ENCODE results near the gene MAS1L. TPM values are rescaled to one million over a fixed set of nuclear protein-coding genes. Genes with fewer than 3 reads are reported as not detected.

MAS1L gene
- total RNA-seq, 1 experiment from 2014 or later: not detected

DNA sequence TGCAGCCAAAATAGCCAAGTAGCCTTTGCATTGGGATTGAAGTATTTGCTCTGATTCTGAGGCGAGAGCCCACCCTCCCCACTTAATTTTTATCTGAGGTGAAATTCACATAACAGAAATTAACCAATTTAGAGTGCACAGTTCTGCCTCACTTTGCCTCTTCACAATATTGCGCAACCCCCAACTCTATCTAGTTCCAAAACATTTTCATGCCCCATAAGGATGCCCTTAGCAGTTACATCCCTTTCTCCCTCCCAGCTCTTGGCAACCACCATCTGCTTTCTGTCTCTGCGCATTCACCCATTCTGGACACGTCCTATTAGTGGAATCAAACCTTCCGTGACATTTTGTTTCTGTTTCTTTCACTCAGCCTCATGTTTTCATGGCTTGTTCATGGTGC lies 9.0 kb downstream of the MAS1L start:
- ChIA-PET POLR2A (no interaction called here), RAD21 (ENCODE audit: low non-redundant PET in 1 of 2, low total read pairs in 2 of 2, uncharacterized antibody in 2 of 2, unreplicated experiment in 2 of 2) (no interaction called here), CTCF (no interaction called here)
- Histone ChIP-seq H4K20me1 (ENCODE audit: insufficient read depth) (no peaks in the 10 kb centered on the region), H3K4me3 (replicated peaks in 1 of 2; ENCODE audit: low read depth in 1 of 2, low read length in 2 of 2) (no peak overlapping the region), H3K4me1 (ENCODE audit: control insufficient read depth in 1 of 2, insufficient read depth in 2 of 2, low read length in 2 of 2) (no peaks in the 10 kb centered on the region), H3K27ac (ENCODE audit: low read depth, low read length) (no peak overlapping the region), H3K9me2 (ENCODE audit: insufficient read depth) (no peaks in the 10 kb centered on the region), H3K9ac (ENCODE audit: low read length) (no peak overlapping the region), H3K9me3 (ENCODE audit: control insufficient read depth in 1 of 2, insufficient read depth in 1 of 2, low read depth in 1 of 2, low read length in 2 of 2) (no peaks in the 10 kb centered on the region), H3K79me2 (ENCODE audit: insufficient read depth, low read length) (no peaks in the 10 kb centered on the region), H3K27me3 (ENCODE audit: insufficient read depth, low read length) (no peaks in the 10 kb centered on the region), H3K4me2 (ENCODE audit: low read length) (no peak overlapping the region), H2AFZ (ENCODE audit: low read depth, low read length, poor library complexity, severe bottlenecking) (no peak overlapping the region), H3K36me3 (ENCODE audit: control insufficient read depth in 1 of 2, insufficient read depth in 2 of 2, low read length in 2 of 2) (no peaks in the 10 kb centered on the region)
- ATAC-seq (no peak), DNase-seq (ENCODE audit: low read depth, low spot score) (no peak)
- intact Hi-C loops (cut with micrococcal nuclease): no loop called here
- TF ChIP-seq SIN3A (IDR thresholded peaks at IDR 0.05; ENCODE audit: low read depth) (no peak), CEBPB (IDR thresholded peaks at IDR 0.05; ENCODE audit: low read depth) (no peak), POLR2A (IDR thresholded peaks at IDR 0.05; ENCODE audit: borderline replicate concordance, extremely low read depth, insufficient read depth, insufficient read length) (no peak), ELF1 (IDR thresholded peaks at IDR 0.05; ENCODE audit: borderline replicate concordance, low read depth) (no peak), RAD21 (IDR thresholded peaks at IDR 0.05; ENCODE audit: low read depth) (no peak), TCF7L2 (IDR thresholded peaks at IDR 0.05; ENCODE audit: borderline replicate concordance, extremely low read depth, insufficient read depth, insufficient read length) (no peak)
- TF ChIP-seq, protein P1, sequence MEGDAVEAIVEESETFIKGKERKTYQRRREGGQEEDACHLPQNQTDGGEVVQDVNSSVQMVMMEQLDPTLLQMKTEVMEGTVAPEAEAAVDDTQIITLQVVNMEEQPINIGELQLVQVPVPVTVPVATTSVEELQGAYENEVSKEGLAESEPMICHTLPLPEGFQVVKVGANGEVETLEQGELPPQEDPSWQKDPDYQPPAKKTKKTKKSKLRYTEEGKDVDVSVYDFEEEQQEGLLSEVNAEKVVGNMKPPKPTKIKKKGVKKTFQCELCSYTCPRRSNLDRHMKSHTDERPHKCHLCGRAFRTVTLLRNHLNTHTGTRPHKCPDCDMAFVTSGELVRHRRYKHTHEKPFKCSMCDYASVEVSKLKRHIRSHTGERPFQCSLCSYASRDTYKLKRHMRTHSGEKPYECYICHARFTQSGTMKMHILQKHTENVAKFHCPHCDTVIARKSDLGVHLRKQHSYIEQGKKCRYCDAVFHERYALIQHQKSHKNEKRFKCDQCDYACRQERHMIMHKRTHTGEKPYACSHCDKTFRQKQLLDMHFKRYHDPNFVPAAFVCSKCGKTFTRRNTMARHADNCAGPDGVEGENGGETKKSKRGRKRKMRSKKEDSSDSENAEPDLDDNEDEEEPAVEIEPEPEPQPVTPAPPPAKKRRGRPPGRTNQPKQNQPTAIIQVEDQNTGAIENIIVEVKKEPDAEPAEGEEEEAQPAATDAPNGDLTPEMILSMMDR (IDR thresholded peaks at IDR 0.05 in 2 of 3, conservative IDR thresholded peaks at IDR 0.05 in 1 of 3; ENCODE audit: borderline replicate concordance in 1 of 3, insufficient read depth in 1 of 3, low read depth in 2 of 3, low read length in 2 of 3): no peak
- TF ChIP-seq, protein P2, sequence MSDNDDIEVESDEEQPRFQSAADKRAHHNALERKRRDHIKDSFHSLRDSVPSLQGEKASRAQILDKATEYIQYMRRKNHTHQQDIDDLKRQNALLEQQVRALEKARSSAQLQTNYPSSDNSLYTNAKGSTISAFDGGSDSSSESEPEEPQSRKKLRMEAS (IDR thresholded peaks at IDR 0.05): no peak
- TF ChIP-seq, protein P3, sequence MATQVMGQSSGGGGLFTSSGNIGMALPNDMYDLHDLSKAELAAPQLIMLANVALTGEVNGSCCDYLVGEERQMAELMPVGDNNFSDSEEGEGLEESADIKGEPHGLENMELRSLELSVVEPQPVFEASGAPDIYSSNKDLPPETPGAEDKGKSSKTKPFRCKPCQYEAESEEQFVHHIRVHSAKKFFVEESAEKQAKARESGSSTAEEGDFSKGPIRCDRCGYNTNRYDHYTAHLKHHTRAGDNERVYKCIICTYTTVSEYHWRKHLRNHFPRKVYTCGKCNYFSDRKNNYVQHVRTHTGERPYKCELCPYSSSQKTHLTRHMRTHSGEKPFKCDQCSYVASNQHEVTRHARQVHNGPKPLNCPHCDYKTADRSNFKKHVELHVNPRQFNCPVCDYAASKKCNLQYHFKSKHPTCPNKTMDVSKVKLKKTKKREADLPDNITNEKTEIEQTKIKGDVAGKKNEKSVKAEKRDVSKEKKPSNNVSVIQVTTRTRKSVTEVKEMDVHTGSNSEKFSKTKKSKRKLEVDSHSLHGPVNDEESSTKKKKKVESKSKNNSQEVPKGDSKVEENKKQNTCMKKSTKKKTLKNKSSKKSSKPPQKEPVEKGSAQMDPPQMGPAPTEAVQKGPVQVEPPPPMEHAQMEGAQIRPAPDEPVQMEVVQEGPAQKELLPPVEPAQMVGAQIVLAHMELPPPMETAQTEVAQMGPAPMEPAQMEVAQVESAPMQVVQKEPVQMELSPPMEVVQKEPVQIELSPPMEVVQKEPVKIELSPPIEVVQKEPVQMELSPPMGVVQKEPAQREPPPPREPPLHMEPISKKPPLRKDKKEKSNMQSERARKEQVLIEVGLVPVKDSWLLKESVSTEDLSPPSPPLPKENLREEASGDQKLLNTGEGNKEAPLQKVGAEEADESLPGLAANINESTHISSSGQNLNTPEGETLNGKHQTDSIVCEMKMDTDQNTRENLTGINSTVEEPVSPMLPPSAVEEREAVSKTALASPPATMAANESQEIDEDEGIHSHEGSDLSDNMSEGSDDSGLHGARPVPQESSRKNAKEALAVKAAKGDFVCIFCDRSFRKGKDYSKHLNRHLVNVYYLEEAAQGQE (IDR thresholded peaks at IDR 0.05; ENCODE audit: low read depth): no peak
- no TSS peak for BruUV-seq (replicated peaks)

Data from HCT116 (cell line).